Stimulated activated CD8-positive, alpha-beta memory T cell treated with anti-CD3 and anti-CD28 coated beads, Interleukin-4, amount 100 ng/mL, for 48 hours (primary cell): ENCODE measurements around the gene HS3ST3B1.

Experiments
- DNase-seq: peaks from one replicate; pipeline ENCODE4 v3.0.0-alpha.2; 2020

HS3ST3B1 gene

DNA sequence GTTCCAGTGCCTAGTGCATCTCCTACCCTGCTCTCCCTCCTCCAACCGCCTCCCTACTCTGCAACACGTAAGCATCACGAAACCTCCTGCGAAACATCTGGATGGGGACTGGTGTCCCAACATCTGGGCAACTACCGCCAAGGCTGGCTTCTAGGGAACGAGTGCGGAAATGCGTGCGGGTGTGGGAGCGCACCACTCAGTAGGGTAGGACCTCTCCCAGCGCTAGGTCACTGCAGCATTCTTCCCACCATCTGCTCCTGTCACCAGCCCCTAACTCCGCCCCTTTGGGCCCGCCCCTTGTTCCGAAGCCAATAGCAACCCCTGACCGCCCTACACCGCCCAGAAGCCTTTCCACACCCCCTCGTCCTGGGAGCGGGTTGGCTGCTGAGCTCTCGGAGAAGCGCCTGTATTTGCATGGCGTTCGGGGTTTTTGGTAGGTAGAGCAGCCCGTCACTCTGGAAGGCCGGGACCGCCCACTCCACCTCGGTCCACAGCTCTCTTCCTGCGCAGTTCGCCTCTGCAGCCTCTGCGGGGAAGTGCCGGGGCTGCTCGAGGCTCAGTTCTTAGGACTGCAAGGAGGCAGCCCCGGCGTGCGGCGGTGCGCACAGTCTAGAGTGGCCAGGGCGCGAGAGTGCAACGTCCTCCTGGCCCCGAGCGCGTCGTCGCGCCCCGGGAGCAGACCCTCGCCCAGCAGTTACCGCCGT lies at the start of gene HS3ST3B1:
HS3ST3B1 (plus strand) TSS at position 507 of the 704 bp plus-strand sequence. CDS start 438 bp downstream, outside the sequence.
- peak; percentile 100 for DNase-seq

DNA sequence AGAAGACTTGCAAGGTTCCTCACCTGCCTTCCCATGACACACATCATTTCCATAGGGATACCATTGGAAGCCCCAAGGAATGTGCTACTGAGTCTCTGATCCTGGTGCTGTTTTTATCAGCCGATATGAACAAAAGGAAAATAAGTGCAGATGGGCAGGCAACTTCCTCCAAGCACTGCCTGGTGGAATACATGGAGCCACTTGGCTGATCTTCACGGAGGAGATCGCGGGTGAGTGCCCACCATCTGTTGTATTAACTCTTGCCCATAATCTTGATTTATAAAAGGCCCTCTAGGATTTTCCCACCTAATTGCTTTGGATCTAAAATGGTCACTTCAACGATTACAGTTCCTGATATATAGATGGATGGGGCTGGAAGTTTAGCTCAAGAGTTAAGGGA lies 39.5 kb upstream of the HS3ST3B1 start:
- no peak for DNase-seq

DNA sequence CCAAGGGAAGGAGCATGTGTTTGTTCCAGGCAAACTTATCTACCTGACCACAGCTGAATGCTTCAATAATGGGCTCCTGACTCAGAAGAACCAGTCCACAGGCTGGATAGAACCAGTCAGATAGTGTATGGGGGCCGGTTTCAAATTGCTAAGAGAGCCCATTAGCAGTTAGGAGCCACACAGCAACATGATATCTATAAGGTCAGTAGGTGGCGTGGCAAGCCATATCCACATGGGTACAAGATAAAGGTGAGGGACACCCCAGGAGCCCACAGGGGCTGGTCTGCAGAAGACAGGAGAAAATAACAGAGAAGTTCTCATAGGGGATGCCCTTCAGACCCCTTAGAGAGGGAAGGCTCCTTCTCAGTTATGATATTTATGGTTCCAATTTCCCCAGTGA lies 32.6 kb upstream of the HS3ST3B1 start:
- no peak for DNase-seq

DNA sequence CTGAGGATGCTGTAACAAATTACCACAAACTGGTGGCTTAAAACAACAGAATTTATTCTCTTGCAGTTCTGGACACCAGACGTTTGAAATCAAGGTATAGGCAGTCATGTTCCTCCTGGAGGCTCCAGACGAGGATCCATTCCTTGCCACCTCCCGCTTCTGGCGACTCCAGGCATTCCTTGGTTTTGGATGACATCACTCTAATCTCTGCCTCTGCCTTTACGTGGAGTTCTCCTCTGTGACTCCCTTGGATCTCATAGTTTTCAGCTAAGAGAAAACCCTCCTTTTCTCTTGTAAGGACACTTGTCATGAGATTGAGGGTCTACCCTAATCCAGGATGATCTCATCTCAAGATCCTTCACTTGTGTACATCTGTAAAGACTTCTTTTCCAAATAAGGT lies 31.4 kb upstream of the HS3ST3B1 start:
- DNase-seq, result no peak

DNA sequence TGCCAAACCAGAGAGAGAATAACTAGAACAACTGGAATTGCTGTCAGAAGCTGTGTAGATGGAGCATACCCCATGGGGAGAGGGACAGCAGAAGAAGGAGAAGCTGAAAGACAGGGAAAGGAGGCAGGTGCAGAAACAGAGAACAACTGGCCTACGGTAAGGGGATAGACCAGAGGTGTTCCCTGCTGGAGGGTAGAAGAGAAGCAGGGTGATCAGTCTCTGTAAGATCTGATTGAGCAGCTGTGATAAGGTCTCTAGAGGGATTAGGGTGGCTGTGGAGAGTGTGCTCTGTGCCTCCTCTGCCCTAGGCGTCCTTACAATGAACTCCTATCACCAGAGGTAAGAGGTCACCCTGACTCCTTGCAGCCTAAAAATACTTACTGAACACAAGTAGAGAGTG lies 30.4 kb upstream of the HS3ST3B1 start:
- no peak for DNase-seq

DNA sequence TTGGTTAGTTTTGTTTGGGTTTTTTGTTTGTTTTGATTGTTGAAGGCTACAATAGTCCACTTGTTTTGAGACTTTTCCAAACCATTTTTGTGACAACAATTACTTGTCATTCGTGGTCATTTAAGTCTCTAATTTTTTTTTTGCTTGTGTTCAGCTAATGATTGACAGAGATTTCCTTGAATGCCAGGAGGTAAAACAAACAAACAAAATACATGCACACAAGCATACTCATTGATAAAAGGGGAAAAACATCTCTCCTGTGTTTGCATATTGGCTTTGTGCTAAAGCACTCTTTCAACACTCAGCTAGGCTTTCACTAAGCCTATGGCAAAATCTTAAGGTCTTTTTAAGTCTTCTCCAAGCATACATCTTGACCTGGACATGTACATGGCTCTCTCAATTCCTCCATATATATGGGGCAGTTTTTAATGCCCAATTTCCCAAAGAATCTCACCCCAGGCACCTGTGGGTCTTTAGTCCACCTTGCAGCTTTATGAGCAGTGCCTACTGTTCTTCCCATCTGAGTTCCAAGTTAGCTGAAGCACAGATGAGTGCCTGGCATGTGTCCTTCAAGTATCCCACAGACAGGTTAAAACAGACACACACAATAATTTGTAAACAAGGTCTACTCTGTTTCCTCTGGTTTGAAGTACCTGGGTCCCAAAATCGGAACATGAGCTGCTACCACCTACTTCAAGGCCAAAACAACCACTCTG lies 24.2 kb upstream of the HS3ST3B1 start:
- DNase-seq, result no peak

DNA sequence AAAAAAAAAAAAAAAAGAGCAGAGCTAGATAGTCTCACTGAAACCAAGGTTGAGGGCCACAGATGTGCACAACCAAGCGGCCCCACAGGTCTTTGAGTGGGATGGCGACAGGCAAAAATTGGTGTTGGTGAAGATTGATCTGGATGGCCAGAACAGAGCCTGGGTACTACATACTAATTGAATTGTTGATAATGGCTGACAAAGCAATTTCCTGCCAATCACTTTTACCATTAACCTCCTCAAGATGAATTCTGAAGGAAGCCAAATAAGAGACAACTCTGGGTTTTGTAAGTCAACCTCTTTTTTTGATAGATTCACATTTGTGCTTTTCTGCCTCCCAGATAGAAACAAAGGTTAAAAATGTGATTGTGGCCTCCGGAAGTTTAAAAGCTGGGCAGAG lies 19.4 kb upstream of the HS3ST3B1 start:
- DNase-seq, result no peak

DNA sequence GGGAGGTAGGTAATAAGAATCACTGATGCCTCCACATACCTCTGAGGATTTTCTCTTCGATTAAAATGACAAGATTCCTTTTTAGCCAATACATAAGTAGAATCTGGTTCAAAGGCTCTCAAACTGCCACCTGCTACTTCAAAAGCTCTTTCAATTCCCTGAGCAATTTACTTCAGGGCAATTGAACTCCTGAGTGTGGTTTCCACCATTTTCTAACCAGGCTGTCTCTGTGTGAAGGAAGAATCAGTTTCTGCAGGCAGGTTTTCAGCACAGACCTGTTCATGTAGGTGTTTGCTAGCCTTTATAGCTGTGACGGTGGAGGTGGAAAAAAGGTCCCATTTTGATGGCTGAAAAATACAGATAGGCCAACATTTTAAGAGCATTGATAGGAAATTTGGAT lies 18.2 kb upstream of the HS3ST3B1 start:
- DNase-seq, result no peak

DNA sequence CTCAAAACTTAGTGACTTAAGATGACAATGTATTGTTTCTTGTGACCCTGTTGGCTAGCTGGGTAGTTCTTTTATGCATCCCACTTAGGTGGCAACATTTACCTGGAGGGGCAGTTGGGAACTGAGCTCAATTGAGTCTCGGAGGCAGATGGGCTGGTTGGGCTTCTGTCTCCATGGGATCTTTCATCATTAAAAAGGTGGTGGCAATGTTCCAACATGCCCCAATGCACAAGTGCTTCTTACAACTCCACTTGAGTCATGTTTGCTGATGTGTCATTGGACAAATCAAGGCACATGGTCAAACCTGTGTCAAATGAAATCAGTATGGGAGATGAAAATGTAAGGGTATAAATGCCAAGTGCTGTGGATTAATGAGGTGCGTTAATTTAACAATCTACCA lies 11.7 kb upstream of the HS3ST3B1 start:
- no peak for DNase-seq

DNA sequence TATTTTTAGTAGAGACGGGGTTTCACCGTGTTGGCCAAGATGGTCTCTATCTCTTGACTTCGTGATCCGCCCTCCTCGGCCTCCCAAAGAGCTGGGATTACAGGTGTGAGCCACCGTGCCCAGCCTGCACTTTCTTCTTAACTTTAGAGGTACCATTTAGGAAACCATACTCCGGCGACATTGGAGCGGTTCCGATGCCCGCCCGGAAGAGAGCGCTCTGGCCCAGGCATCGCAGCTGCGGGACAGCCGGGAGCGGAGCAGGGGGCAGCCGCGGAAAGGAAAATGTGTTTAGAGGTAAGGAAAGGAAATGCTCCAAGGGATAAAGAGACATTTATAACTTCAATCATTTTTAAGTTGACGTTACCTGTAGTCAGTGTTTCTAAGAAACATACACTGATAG lies 6.0 kb upstream of the HS3ST3B1 start:
- no peak for DNase-seq

DNA sequence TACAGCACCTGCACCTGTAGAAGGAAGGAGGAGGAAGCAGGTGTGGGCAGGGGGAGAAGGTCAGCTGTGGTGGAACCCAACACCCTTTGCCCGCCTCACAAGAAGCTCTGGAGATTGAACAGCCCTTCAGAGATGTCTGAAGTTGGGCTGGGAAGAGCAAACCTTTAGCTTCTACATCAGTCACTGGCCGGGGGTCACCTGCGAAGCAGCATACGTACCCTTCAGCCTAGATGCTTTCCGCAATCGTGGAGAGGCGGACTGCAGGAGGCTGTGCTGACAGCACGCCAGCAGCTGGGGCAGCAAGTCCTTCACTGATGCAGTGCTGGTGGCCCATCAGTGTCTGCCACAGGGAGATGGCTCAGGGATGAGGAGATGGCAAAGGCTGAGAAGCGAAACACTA lies 5.2 kb upstream of the HS3ST3B1 start:
- DNase-seq, result no peak

DNA sequence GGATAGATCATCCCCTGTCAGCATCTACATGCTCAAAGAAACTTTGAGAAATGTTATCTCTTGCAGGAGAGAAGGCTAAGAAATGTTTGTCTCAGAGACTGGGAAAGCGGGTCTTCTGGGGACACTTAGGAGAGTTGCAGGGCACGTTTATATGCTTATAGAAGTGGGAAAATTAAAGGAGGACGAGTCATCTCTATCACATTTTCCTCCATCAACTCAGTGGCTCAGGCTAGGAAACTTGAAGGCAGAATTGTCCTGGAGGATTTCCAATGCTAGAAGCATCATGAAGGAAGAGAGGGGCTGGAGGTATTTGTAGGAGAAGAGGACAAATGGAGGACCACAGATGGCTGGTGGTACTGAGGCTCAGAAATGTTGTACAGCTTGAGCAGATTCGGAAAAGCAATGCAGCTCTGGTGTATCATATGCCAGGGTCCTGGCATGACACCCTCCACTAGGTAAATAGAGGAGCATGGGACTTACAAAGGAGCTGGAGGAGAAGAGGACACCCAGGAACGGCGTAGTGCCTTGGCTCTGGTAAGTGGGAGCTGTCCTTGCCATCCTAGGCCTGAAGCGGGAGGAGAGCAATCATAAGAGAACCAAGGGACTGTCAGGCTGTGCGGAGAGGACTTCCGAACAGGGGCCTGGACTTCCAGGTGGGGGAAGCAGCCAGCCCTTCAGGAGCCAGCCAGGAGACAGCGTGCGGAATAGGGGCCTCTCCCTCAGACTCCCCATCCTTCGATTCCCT lies 4.5 kb upstream of the HS3ST3B1 start:
- DNase-seq, result no peak

DNA sequence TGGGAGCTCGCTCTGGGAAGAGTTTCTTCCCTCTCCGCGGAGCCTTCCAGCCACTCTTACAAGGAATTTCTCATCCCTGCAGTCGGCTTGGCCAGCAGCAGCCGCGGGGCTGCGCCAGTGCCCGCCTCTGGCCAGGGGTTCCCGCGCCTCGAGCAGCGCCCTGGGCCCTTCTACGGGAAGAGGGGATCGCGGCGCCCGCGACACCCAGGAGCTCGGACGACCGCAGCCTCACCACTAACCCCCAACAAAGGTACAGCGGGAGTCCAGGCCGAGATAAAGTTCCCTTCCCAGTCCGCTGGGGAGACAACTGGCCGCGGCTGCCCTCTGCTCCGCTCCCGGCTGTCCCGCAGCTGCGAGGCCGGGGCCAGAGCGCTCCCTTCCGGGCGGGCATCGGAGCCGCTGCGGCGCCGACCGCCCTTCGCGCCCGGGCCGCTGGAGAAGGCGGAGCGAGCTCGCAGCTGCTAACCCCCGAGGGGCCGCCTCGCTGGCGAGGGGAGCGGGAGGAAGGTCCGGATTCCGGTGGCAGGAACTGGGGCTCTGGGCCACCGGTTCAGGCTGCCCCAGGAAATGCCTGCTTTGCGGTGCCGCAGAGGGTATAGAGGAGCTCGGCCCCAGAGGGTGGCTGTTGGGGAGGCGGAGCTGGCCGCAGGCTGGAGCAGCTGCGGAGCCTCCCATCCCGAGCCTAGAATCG lies 3.6 kb upstream of the HS3ST3B1 start:
- DNase-seq, result peak; percentile 65

DNA sequence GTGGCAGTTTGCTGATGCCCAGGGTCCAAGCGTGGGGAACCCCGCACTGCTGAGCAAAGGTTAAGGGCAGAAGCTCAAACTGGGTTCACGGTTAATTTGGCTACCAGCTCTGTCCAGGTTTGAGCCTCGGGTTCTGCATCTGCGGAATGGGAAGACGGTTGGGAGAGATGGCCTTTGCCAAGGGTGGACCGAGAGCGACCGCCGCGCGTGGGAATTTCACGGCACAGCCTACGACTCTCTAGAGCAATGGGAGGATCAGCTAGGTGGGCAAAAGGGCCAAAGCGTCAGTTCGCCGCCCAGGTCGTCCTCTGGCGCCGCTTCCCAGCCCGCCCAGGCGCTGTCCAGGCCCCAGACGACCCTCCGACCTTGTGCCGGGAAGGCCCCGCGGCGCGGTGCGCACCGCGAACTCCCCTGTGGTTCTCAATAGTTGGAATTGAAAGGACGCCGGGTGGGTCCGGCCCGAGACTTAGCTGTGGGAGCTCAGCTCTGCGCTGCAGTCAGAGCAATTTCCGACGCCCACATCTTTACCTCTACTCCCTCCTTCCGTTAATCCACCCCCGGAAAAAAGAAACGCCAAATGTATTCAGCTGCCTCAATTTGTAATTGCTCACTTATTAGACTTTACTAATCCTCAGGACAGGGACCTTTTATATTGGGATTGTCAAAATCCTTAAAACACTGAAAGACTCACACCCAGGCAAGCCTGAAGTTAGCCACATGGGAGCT lies 2.5 kb upstream of the HS3ST3B1 start:
- no peak for DNase-seq

DNA sequence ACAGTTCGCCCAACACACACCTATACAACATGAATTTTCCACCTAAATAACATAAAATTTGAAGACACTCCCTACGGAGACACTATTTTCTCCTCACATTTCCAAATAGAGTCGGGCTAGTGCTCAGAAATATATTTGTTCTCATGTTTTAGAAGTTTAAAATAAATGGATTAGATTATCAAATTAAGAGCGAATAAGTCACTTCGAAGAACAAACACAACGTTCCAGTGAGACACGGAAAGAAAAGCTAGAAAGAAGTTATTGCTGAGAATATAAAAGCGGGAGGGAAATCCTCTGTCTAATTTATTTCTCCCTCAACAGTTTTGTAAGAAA lies 2.0 kb upstream of the HS3ST3B1 start:
- no peak for DNase-seq

DNA sequence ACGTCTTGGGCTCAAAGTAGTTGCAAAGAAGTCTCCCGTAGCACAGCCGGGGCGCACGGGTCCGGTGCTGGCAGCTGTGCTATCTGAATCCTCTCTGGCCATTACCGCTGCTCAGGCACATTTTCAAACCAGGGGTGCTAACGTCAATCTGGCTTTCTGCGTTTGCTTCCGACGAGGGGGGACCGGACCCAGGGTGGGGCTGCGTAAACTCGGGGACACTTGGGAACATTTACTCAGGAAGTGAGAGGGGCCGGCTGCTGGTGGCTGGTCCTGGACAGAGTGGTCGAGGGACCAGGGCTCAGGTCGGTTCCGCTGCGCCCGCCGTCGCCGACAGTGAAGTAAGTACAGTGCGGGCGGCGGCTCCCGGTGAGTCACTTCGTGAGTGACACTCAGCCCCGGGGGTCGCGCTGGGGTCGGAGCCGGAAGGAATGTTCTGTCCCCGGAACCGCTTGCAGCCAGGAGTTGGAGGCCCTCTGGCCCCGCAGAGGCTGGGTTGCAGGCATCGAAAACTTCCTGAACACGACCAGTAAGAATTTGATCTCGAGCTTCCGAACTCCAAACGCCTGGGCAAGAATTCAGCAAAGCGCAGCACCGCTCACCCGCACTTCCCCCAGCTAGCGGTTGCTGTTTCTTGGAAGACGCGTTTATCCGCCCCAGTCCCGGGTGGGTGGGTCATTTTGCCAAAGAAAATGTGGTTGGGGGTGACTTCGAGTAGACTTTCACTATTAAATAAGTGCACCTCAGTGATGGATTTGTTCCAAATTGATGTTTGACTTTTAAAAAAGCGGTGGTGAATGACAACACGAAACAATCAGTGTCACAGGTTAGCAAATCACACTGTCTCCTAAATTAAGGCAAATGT lies 1.4 kb upstream of the HS3ST3B1 start:
- peak; percentile 67 for DNase-seq

DNA sequence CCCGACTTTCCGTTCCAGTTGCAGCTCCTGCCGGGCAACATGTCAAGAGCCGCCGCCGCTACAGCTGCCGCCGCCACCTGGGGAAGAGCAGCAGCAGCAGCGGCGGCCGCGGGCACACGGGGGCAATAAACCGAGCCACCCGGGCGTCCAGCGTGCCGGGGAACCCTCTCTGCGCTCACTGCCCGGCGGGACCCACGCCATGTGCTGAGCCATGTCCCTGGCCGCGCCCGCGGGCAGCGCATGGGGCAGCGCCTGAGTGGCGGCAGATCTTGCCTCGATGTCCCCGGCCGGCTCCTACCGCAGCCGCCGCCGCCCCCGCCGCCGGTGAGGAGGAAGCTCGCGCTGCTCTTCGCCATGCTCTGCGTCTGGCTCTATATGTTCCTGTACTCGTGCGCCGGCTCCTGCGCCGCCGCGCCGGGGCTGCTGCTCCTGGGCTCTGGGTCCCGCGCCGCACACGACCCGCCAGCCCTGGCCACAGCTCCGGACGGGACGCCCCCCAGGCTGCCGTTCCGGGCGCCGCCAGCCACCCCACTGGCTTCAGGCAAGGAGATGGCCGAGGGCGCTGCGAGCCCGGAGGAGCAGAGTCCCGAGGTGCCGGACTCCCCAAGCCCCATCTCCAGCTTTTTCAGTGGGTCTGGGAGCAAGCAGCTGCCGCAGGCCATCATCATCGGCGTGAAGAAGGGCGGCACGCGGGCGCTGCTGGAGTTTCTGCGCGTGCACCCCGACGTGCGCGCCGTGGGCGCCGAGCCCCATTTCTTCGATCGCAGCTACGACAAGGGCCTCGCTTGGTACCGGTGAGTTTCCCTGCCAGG lies 604 bp downstream of the HS3ST3B1 start:
- DNase-seq, result peak; percentile 42

DNA sequence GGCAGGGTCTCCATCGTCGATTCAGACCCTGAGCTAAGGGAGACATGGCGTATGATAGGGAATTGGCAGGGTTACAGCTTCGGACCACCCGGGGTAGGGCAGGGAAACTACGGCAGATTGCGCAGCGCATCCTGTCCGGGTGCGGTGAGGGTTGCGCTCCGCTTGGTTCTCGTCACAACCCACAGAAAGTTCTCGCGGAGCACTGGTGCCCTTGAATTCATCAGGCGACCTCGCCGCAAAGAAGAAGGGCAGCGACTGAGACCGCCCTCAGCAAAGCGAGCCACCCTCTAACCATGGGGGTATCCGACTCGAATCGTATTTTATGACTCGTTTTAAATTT lies 1.2 kb downstream of the HS3ST3B1 start:
- peak; percentile 78 for DNase-seq

DNA sequence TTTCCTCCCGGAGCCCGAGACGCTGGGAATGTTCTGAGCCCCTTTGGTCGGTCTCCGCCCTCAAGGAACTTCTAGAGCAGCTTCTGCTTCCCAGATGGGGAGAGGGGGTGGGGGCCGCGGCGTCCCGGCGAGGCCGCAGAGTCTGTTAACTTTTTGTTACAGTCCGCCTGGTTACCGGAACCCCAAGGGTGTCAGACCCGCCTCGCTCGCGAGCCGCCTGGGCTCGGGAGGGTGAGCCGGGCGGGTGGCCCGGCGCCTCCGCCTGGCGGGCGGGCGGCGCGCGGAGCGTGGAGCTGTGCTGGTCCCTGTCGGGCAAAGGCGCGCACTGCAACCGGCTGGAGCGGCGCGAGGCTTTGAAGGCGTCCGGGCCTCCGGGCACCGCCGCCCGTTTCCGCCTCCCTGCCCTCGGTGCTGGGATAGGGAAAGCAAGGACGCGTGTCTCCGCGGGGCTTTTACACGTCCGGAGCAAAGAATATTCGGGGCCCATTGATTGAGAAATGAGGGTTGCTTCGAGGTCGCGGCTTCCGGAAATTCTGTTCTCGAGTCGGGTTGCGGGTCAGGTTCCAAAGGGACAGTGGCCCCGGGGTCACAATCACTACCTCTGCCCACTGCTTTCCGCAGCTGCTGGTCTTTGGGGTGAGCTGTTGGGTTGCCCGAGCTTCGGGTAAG lies 1.7 kb downstream of the HS3ST3B1 start:
- DNase-seq, result peak; percentile 88
